Fibroblast of the aortic adventitia (primary cell): ENCODE results near the gene CEP192. TPM values are rescaled to one million over a fixed set of nuclear protein-coding genes. Genes with fewer than 3 reads are reported as not detected.
"Not testable (repeated sequence)": the region's sequence is repeated elsewhere in the genome, so short reads cannot be mapped to it uniquely, and the experiment has no call there.

Experiments used
- DNase-seq: peaks from one replicate; pipeline ENCODE4 v3.0.0-alpha.2; 2010; ENCODE audit warnings: low read depth
- H3K4me3 ChIP-seq: 2 replicates; pipeline ENCODE4 v1.5.1; 2011; ENCODE audit warnings: low read depth, mild to moderate bottlenecking, control low read depth, low read length, moderate library complexity
- CTCF ChIP-seq: IDR thresholded peaks from 2 replicates; pipeline ENCODE4 v1.5.1; 2011; ENCODE audit warnings: mild to moderate bottlenecking, low read length, control low read depth, inconsistent platforms; ENCODE audit not compliant: insufficient read depth
- total RNA-seq: library from RNA; depleted of rRNA; stranded (reverse); fragments of >200 nt; gene quantifications from 2 replicates; pipeline ENCODE4 v1.2.3, GENCODE V29; 2012; ENCODE audit warnings: low replicate concordance

Gene CEP192
- total RNA-seq, 1 donor: 38.3 TPM

DNA sequence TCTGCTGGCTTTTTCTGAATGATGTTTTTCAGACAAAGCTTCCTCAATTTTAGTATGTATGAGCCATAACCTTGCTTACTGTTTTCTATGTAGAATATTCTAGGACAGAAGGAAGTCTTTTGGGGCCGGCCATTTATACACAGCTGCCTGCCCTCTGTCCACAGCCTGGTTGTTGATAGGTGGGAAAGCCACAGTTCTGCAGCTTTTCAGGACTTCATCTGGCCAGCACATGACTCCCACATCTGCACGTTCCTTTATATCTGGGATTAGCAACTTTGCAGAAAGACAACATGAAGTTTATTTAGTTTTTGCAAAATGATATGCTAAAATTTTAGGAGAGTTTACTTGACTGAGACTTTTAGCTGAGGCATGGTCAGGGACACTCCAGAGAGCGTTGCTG, 105.6 kb downstream of the CEP192 start:
- no peak overlapping the region for H3K4me3 ChIP-seq
- no peak for TF ChIP-seq CTCF
- no peak for DNase-seq

GRCh38 chr18:13098104-13098503, 106.9 kb downstream of the CEP192 start:
- DNase-seq, H3K4me3 ChIP-seq: not testable (repeated sequence)

GRCh38 chr18:13099113-13099512, 108.0 kb downstream of the CEP192 start:
- no peak overlapping the region for H3K4me3 ChIP-seq
- no peak for DNase-seq
- no peak for TF ChIP-seq CTCF

DNA sequence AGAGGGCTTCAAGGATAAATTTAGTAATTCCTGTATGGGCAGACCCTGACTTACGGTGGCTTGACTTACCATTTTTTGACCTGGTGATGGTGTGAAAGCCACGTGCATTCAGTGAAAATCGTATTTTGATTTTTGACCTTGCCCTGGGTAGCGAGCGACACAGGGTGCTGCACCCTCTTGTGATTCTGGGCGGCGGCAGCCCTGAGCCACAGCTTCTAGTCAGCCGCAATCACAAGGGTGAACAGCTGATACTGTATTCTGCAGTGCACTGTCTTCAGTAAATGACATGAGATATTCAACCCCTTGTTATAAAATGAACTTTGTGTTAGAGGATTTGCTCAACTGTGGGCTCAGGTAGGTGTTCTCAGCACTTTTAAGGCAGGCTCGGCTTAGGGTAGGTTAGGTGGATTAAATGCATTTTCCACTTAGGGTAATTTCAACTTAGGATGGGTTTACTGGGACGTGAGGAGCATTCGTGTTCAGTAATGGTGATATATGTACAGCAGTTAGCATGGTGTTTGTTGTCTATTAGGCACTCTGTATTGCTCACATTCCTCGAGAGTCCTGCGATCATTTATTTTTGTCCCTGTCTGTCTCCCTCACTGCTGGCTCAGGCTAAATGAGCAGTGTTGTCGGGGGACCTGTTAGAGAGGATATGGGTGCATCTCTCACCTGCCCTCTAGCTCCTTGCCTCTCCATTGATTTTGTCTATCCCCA, 109.9 kb downstream of the CEP192 start:
- no peak for TF ChIP-seq CTCF
- no peak for DNase-seq
- H3K4me3 ChIP-seq: no peak overlapping the region

- DNase-seq: no peak
- H3K4me3 ChIP-seq: no peak overlapping the region
- no peak for TF ChIP-seq CTCF
Observed at GRCh38 chr18:13101659-13102197, 110.6 kb downstream of the CEP192 start.

GRCh38 chr18:13103366-13103765, 112.2 kb downstream of the CEP192 start:
- DNase-seq: no peak
- peak; percentile 25 for TF ChIP-seq CTCF
- H3K4me3 ChIP-seq: no peak overlapping the region

DNA sequence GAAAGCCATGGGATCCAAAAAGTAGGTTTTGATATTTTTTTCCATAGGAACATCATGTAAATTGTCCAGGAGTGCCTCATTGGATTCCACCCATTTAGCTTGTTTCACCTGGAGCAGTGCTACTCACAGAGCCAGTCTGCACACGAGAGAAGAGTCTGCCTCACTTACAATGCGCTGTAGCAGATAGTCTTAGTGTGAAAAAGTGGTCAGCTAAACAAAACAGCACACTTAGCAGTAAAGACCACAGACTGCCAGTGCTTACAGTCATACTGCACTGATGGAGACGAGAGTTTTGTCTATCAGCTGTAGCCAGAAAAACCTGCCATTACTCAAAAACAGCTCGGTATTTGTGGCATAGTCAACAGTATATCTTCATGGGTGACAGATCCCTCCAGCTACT, 113.9 kb downstream of the CEP192 start:
- TF ChIP-seq CTCF: no peak
- no peak for DNase-seq
- no peak overlapping the region for H3K4me3 ChIP-seq
